ENCODE measurements around the gene RBMS3.

Gene RBMS3

DNA sequence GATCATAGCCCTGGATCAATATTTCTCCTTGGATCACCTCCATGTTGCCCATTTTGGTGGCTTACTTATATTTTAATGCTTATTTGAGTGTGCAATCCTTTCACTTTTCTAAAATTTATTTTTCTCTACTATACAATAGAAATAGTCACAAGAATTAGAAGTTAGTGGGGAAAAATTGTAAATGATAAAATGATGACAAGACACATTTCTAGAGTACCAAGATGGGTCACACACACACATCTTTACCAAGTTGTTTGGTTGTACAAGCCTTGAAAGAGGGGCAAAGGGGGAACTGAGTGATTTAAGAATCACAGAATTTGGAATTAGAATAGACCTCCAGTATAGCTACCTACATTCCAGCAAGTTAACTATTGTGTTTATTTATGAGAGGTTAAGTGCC, 545.8 kb downstream of the RBMS3 start:
- Histone ChIP-seq H3K36me3 (ENCODE audit: control insufficient read depth, insufficient read depth, low read length) (no peaks in the 10 kb centered on the region), H3K9ac (ENCODE audit: low read depth, low read length) (no peak overlapping the region), H3K9me3 (ENCODE audit: control insufficient read depth, insufficient read depth, low read length) (no peaks in the 10 kb centered on the region), H3K4me1 (ENCODE audit: control insufficient read depth, insufficient read depth, low read length) (no peaks in the 10 kb centered on the region), H3K27me3 (ENCODE audit: control insufficient read depth, insufficient read depth, low read length) (no peaks in the 10 kb centered on the region), H3K4me3 (ENCODE audit: low read depth, low read length) (no peak overlapping the region)

DNA sequence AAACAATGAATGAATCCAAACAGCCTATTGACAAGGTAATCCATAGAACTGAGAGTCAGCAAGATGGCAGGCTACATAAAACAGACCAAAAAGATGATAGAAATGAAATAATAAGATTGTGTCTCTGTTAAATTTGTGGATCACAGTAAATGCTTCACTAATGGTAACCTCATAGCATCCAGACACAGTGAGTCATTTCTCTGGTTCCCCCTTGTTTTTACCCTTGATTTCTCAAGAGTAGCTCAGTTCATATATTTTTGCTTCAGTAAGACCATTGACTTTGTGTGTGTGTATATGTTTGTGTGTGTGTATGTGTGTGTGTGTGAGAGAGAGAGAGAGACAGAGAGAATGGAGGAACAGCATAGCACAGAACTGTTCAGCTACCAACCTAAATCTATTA, 546.9 kb downstream of the RBMS3 start:
- Histone ChIP-seq H3K9ac (ENCODE audit: low read depth, low read length) (no peak overlapping the region), H3K4me1 (ENCODE audit: control insufficient read depth, insufficient read depth, low read length) (no peaks in the 10 kb centered on the region), H3K9me3 (ENCODE audit: control insufficient read depth, insufficient read depth, low read length) (no peaks in the 10 kb centered on the region), H3K36me3 (ENCODE audit: control insufficient read depth, insufficient read depth, low read length) (no peaks in the 10 kb centered on the region), H3K4me3 (ENCODE audit: low read depth, low read length) (no peak overlapping the region), H3K27me3 (ENCODE audit: control insufficient read depth, insufficient read depth, low read length) (no peaks in the 10 kb centered on the region)

DNA sequence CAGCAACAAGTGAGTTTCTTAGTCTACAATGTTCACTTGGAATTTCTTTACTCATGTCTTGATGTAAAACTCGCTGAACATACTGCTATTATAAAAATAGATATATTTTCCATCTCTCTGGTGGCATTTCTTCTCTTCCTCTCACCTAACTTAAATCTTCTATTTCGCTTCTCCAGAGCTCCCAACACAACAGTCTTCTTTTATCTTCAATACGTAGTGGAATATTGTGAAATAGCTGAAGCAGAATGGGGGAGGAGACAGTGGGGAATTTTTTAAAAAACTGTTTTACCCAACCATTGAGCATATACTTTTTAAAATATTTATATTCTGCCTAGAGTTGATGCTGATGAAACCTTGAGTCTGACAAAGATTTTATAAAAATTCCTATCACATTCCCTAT, 548.5 kb downstream of the RBMS3 start:
- no peak overlapping the region for H3K9ac ChIP-seq (ENCODE audit: low read depth, low read length)
- no peaks in the 10 kb centered on the region for H3K4me1 ChIP-seq (ENCODE audit: control insufficient read depth, insufficient read depth, low read length)
- no peak overlapping the region for H3K4me3 ChIP-seq (ENCODE audit: low read depth, low read length)
- H3K27me3 ChIP-seq (ENCODE audit: control insufficient read depth, insufficient read depth, low read length), result no peaks in the 10 kb centered on the region
- no peaks in the 10 kb centered on the region for H3K36me3 ChIP-seq (ENCODE audit: control insufficient read depth, insufficient read depth, low read length)
- H3K9me3 ChIP-seq (ENCODE audit: control insufficient read depth, insufficient read depth, low read length), result no peaks in the 10 kb centered on the region

DNA sequence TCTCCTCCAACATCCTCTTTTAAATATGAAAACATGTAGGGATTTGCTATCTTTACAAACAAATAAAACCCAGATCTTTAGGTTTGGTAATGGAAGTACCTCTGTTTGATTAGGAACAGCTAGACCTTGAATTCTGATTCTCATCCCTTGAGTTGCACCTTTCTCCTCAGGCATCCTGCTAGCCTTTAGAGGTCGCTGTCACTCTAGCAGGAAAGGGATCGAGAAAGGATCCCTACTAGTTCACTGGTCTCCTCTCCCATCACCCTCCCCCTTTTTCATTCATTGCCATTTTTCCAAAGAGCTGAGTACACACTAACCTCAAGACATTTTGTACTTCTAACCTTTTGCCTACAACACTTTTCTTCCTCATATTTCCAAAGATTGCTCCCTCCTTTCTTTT, 569.8 kb downstream of the RBMS3 start:
- peaks cover 2% of the 10 kb centered on the region for H3K4me1 ChIP-seq (ENCODE audit: control insufficient read depth, insufficient read depth, low read length)
- H3K9ac ChIP-seq (ENCODE audit: low read depth, low read length), result no peak overlapping the region
- H3K27me3 ChIP-seq (ENCODE audit: control insufficient read depth, insufficient read depth, low read length), result no peaks in the 10 kb centered on the region
- H3K36me3 ChIP-seq (ENCODE audit: control insufficient read depth, insufficient read depth, low read length), result no peaks in the 10 kb centered on the region
- no peaks in the 10 kb centered on the region for H3K9me3 ChIP-seq (ENCODE audit: control insufficient read depth, insufficient read depth, low read length)
- H3K4me3 ChIP-seq (ENCODE audit: low read depth, low read length), result no peak overlapping the region

DNA sequence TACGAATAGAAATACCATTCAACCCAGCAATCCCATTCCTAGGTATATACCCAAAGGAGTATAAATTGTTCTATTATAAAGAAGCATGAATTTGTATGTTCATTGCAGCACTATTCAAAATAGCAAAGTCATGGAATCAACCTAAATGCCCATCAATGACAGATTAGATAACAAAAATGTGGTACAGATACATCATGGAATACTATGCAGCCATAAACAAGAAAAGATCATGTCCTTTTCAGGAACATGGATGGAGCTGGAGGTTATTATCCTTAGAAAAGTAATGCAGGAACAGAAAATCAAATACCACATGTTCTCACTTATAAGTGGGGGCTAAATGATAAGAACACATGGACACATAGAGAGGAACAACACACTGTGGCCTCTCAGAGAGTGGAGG, 571.9 kb downstream of the RBMS3 start:
- H3K4me1 ChIP-seq (ENCODE audit: control insufficient read depth, insufficient read depth, low read length), result peaks cover 2% of the 10 kb centered on the region
- no peak overlapping the region for H3K9ac ChIP-seq (ENCODE audit: low read depth, low read length)
- no peak overlapping the region for H3K4me3 ChIP-seq (ENCODE audit: low read depth, low read length)
- H3K27me3 ChIP-seq (ENCODE audit: control insufficient read depth, insufficient read depth, low read length), result no peaks in the 10 kb centered on the region
- no peaks in the 10 kb centered on the region for H3K36me3 ChIP-seq (ENCODE audit: control insufficient read depth, insufficient read depth, low read length)
- H3K9me3 ChIP-seq (ENCODE audit: control insufficient read depth, insufficient read depth, low read length), result no peaks in the 10 kb centered on the region

DNA sequence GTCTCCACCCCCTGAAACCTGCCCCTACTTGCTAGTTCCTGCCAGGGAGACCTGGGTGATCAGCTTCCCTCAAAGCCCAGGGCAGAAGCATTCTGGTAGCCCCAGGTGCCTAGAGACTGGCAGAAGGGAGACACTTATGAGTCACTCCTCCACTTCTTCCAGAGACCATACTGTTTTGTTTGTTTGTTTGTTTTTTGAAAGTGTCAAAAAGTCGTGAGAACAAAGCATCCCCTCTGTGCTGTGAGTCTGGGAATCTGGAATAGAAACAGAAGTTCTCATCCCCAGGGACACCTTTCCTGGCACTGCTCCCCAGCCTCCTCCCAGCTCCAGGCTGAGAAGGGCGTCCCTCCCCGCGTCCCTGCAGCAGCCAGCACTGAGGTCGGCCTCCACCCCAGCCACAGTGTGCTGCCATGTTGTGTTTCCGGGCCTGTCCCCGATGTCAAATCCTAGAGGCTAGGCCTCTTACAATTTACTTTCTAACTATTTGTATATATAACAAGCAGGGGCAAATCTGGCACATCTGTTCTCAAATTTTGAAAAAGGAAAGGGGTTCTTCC, 573.0 kb downstream of the RBMS3 start:
- no peak overlapping the region for H3K9ac ChIP-seq (ENCODE audit: low read depth, low read length)
- H3K27me3 ChIP-seq (ENCODE audit: control insufficient read depth, insufficient read depth, low read length), result no peaks in the 10 kb centered on the region
- H3K4me1 ChIP-seq (ENCODE audit: control insufficient read depth, insufficient read depth, low read length), result peaks cover 2% of the 10 kb centered on the region
- H3K4me3 ChIP-seq (ENCODE audit: low read depth, low read length), result no peak overlapping the region
- no peaks in the 10 kb centered on the region for H3K9me3 ChIP-seq (ENCODE audit: control insufficient read depth, insufficient read depth, low read length)
- H3K36me3 ChIP-seq (ENCODE audit: control insufficient read depth, insufficient read depth, low read length), result no peaks in the 10 kb centered on the region

DNA sequence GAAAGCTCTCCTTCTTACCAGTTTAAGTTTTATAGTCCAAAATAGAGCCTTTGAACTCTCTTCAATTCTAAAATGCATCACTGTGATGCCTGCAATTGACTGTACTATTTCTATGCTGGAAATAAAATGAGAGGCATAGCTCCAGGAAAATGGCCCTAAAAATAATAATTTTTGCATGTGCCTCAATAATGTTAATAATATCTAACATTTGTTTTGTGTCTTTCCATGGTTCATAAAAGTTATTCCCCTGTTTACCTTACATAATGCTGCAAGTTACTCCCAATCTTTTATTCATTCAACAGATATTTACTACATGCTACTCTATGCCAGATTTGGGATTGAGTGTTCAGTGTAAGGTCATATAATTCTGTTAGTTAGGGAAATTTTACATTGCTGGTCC, 574.0 kb downstream of the RBMS3 start:
- Histone ChIP-seq H3K36me3 (ENCODE audit: control insufficient read depth, insufficient read depth, low read length) (no peaks in the 10 kb centered on the region), H3K27me3 (ENCODE audit: control insufficient read depth, insufficient read depth, low read length) (no peaks in the 10 kb centered on the region), H3K9me3 (ENCODE audit: control insufficient read depth, insufficient read depth, low read length) (no peaks in the 10 kb centered on the region), H3K9ac (ENCODE audit: low read depth, low read length) (no peak overlapping the region), H3K4me1 (ENCODE audit: control insufficient read depth, insufficient read depth, low read length) (peaks cover under 1% of the 10 kb centered on the region), H3K4me3 (ENCODE audit: low read depth, low read length) (no peak overlapping the region)

DNA sequence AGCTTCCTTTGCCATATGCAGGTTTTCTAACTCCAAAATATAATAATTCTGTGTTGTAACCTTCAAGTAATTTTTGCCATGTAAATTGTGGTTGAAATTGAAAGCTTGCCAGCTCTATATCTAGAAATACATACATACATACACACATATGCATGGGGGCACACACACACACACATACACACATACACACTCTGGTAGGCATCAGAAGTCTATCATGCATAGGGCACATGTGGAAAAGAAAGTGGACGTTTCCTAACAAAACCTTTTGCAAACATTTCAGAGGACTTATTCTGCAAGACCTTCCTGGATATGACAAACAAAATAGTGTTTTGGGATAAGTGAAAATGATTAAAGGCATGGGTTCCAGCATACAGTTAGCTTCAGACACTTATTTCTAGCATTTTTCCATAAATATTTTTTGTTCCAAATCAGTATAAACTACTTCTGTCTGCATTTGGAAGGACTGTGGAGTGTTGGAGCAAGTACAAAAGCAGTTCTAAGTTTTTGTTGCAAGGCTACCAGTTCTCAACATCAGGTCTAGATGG, 578.9 kb downstream of the RBMS3 start:
- no peak overlapping the region for H3K9ac ChIP-seq (ENCODE audit: low read depth, low read length)

DNA sequence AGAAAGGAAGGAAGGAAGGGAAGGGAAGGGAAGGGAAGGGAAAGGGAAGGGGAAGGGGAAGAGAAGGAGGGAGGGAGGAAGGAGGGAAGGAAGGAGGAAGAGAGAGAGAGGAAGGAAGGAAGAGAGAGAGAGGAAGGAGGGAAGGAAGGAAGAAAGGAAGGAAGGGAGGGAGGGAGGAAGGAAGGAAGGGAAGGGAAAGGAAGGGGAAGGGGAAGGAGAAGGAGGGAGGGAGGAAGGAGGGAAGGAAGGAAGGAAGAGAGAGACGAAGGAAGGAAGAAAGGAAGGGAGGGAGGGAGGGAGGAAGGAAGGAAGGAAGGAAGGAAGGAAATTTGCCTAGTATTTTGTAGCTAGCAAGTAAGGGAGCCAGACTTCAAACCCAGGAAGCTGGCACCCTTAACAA, 583.9 kb downstream of the RBMS3 start:
- Histone ChIP-seq H3K9ac (ENCODE audit: low read depth, low read length) (no peak overlapping the region), H3K9me3 (ENCODE audit: control insufficient read depth, insufficient read depth, low read length) (no peaks in the 10 kb centered on the region), H3K4me1 (ENCODE audit: control insufficient read depth, insufficient read depth, low read length) (peaks cover 4% of the 10 kb centered on the region), H3K4me3 (ENCODE audit: low read depth, low read length) (no peak overlapping the region), H3K27me3 (ENCODE audit: control insufficient read depth, insufficient read depth, low read length) (no peaks in the 10 kb centered on the region), H3K36me3 (ENCODE audit: control insufficient read depth, insufficient read depth, low read length) (no peaks in the 10 kb centered on the region)

More for the DNA sequence above, 578.9 kb downstream of the RBMS3 start:
- Histone ChIP-seq H3K4me3 (ENCODE audit: low read depth, low read length) (no peak overlapping the region), H3K4me1 (ENCODE audit: control insufficient read depth, insufficient read depth, low read length) (no peaks in the 10 kb centered on the region), H3K27me3 (ENCODE audit: control insufficient read depth, insufficient read depth, low read length) (no peaks in the 10 kb centered on the region), H3K36me3 (ENCODE audit: control insufficient read depth, insufficient read depth, low read length) (no peaks in the 10 kb centered on the region), H3K9me3 (ENCODE audit: control insufficient read depth, insufficient read depth, low read length) (no peaks in the 10 kb centered on the region)

DNA sequence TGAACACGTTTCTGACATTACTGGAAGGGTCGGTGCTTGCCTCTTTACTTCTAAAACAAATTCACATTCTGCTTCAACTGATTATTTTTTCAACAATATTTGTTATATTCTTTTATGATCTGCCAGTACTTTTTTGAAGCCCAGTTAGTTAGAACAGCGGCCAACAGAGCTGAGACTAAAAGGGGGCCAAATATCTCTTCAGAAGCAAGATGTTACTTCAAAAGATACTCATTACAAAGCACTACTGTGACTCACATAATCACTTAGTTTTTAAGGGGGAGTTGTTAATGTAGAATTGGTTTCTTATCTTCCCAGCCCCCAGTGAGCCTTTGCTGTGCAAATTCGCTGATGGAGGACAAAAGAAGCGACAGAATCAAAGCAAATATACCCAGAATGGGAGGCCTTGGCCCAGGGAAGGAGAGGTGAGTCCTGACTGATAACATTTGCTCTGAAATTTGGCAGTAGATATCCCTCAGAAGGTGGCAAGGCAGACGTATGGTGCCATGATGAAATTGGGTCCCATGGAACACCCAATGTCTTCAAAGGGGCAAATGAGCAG, 587.8 kb downstream of the RBMS3 start:
- H3K36me3 ChIP-seq (ENCODE audit: control insufficient read depth, insufficient read depth, low read length), result no peaks in the 10 kb centered on the region
- H3K4me3 ChIP-seq (ENCODE audit: low read depth, low read length), result no peak overlapping the region
- no peaks in the 10 kb centered on the region for H3K9me3 ChIP-seq (ENCODE audit: control insufficient read depth, insufficient read depth, low read length)
- peaks cover 12% of the 10 kb centered on the region for H3K4me1 ChIP-seq (ENCODE audit: control insufficient read depth, insufficient read depth, low read length)
- H3K9ac ChIP-seq (ENCODE audit: low read depth, low read length), result no peak overlapping the region
- no peaks in the 10 kb centered on the region for H3K27me3 ChIP-seq (ENCODE audit: control insufficient read depth, insufficient read depth, low read length)

DNA sequence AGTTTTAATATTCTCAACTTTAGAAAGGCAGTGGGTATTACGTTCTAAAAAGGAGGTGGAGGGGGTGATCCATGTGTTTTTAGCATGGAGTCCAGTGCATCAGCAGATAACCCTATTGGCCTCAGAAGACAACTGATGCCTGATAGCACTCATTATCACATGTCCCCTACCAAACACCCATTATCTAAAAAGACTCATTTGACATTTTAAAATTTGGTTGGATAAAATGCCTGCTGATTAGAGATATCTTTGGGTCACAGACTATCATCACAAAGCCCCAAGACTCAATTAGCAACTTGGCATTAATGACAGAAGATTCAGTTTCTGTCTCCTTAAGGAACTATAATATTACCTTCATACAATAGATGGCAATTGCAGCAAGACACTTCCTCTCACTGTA, 589.3 kb downstream of the RBMS3 start:
- Histone ChIP-seq H3K9ac (ENCODE audit: low read depth, low read length) (no peak overlapping the region), H3K4me3 (ENCODE audit: low read depth, low read length) (no peak overlapping the region), H3K9me3 (ENCODE audit: control insufficient read depth, insufficient read depth, low read length) (no peaks in the 10 kb centered on the region), H3K27me3 (ENCODE audit: control insufficient read depth, insufficient read depth, low read length) (no peaks in the 10 kb centered on the region), H3K4me1 (ENCODE audit: control insufficient read depth, insufficient read depth, low read length) (peaks cover 12% of the 10 kb centered on the region), H3K36me3 (ENCODE audit: control insufficient read depth, insufficient read depth, low read length) (no peaks in the 10 kb centered on the region)

DNA sequence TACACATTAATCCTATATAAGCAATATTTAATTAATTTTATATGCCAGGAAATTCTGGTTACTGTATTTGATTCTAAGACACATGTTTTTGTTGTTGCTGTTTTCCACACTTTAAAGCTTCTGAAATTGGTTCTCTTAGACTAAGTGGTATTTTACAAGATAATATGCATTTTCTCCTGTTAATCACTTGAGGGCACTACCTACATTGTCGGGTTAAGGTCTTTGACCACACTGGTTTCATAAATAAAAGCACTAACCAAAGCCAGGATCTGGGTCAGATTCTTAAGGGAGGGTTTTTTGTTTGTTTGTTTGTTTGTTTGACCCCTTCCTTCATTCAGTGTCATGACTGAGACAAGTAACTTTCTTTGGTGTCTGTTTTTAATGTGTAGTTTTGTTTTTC, 590.2 kb downstream of the RBMS3 start:
- Histone ChIP-seq H3K36me3 (ENCODE audit: control insufficient read depth, insufficient read depth, low read length) (no peaks in the 10 kb centered on the region), H3K4me1 (ENCODE audit: control insufficient read depth, insufficient read depth, low read length) (peaks cover 12% of the 10 kb centered on the region), H3K27me3 (ENCODE audit: control insufficient read depth, insufficient read depth, low read length) (no peaks in the 10 kb centered on the region), H3K9ac (ENCODE audit: low read depth, low read length) (no peak overlapping the region), H3K9me3 (ENCODE audit: control insufficient read depth, insufficient read depth, low read length) (no peaks in the 10 kb centered on the region), H3K4me3 (ENCODE audit: low read depth, low read length) (no peak overlapping the region)

Measured in iPS-15b (cell line).